ENCODE results near the gene OR2B2.
"Not testable (repeated sequence)": the region's sequence is repeated elsewhere in the genome, so short reads cannot be mapped to it uniquely, and the experiment has no call there.

OR2B2 gene

GRCh38 chr6:27911956-27912446, at the start of gene OR2B2:
Gene OR2B2 (minus strand): TSS chr6:27912396. CDS start chr6:27912319, 77 bp downstream.
- in situ Hi-C loops (cut with HindIII; ENCODE audit: low pct_unique_long_range_greater_than_20kb, low sequenced_read_pairs), result no loop called here
- no peak for TF ChIP-seq JUND (IDR thresholded peaks at IDR 0.05; ENCODE audit: low read depth)
- DNase-seq (ENCODE audit: low read depth in 1 of 2, low spot score in 1 of 2), result no peak

DNA sequence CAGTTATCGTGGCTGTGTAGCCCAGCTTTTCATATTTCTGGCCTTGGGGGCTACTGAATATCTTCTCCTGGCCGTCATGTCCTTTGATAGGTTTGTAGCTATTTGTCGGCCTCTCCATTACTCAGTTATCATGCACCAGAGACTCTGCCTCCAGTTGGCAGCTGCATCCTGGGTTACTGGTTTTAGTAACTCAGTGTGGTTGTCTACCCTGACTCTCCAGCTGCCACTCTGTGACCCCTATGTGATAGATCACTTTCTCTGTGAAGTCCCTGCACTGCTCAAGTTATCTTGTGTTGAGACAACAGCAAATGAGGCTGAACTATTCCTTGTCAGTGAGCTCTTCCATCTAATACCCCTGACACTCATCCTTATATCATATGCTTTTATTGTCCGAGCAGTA, 45.3 kb upstream of the OR2B2 start:
- TF ChIP-seq JUND (IDR thresholded peaks at IDR 0.05; ENCODE audit: low read depth), result no peak
- in situ Hi-C loops (cut with HindIII; ENCODE audit: low pct_unique_long_range_greater_than_20kb, low sequenced_read_pairs), result no loop called here
- DNase-seq (ENCODE audit: low read depth in 1 of 2, low spot score in 1 of 2), result no peak

GRCh38 chr6:27956941-27957340, 44.7 kb upstream of the OR2B2 start, which contains the start of gene OR2B6:
Gene OR2B6 (plus strand): TSS chr6:27957241. CDS start chr6:27957241, 0 bp downstream.
- TF ChIP-seq JUND (IDR thresholded peaks at IDR 0.05; ENCODE audit: low read depth), result no peak
- in situ Hi-C loops (cut with HindIII; ENCODE audit: low pct_unique_long_range_greater_than_20kb, low sequenced_read_pairs), result no loop called here
- DNase-seq (ENCODE audit: low read depth in 1 of 2, low spot score in 1 of 2), result no peak

DNA sequence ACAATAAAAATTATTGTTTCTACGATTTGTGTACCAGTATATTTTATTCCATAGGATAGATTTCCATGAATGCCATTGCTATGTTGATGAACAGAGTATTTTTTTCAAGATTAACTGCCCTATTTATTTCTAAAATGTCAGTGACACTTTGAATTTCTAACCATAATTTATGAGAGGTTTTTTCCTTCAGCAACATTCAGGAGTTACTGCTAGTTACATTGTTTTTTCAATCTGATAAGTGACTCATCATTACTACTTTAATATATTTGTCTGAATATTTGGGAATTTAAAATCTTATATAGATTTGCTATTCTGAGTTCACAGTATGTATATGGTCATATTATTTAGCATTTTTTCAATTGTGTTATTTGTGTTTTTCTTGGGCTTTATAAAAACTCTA, 38.8 kb upstream of the OR2B2 start:
- no peak for TF ChIP-seq JUND (IDR thresholded peaks at IDR 0.05; ENCODE audit: low read depth)
- no peak for DNase-seq (ENCODE audit: low read depth in 1 of 2, low spot score in 1 of 2)
- in situ Hi-C loops (cut with HindIII; ENCODE audit: low pct_unique_long_range_greater_than_20kb, low sequenced_read_pairs), result no loop called here

GRCh38 chr6:27948237-27948636, 36.0 kb upstream of the OR2B2 start:
- TF ChIP-seq JUND (IDR thresholded peaks at IDR 0.05; ENCODE audit: low read depth), result no peak
- DNase-seq (ENCODE audit: low read depth in 1 of 2, low spot score in 1 of 2), result no peak
- in situ Hi-C loops (cut with HindIII; ENCODE audit: low pct_unique_long_range_greater_than_20kb, low sequenced_read_pairs), result no loop called here

DNA sequence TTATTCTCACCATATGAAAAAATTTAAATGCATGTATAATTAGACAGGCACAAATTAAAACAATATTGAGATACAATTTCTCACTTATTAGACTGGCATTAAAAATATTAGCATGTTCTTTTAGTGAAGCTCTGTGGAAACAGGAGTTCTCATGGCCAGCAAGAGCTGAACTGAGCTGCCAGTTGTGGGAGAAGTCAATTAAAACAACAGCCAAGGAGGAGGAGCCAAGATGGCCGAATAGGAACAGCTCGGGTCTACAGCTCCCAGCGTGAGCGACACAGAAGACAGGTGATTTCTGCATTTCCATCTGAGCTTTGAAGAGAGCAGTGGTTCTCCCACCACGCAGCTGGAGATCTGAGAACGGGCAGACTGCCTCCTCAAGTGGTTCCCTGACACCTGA, 30.9 kb upstream of the OR2B2 start:
- in situ Hi-C loops (cut with HindIII; ENCODE audit: low pct_unique_long_range_greater_than_20kb, low sequenced_read_pairs); DNase-seq (ENCODE audit: low read depth in 1 of 2, low spot score in 1 of 2): not testable (repeated sequence)

DNA sequence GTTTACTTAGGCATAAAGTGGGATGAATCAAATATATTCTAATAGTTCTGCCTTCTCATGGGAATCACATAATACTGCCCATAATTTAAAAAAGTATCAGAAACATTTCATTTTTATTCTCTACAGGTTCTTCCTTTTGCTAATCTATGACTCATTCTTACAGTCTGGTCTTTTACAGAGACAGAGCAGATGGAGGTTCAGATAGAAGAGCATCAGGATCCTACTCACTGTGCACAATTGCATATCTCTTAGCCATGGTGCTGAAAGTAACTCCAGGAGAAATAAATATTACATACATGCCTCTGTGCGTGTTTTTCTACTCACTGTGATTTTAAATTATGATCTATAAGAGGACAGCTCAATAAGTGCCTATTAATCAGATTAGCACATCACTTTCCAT, 28.6 kb upstream of the OR2B2 start:
- in situ Hi-C loops (cut with HindIII; ENCODE audit: low pct_unique_long_range_greater_than_20kb, low sequenced_read_pairs), result no loop called here
- no peak for DNase-seq (ENCODE audit: low read depth in 1 of 2, low spot score in 1 of 2)
- TF ChIP-seq JUND (IDR thresholded peaks at IDR 0.05; ENCODE audit: low read depth), result no peak

GRCh38 chr6:27931209-27931608, 19.0 kb upstream of the OR2B2 start:
- no peak for TF ChIP-seq JUND (IDR thresholded peaks at IDR 0.05; ENCODE audit: low read depth)
- in situ Hi-C loops (cut with HindIII; ENCODE audit: low pct_unique_long_range_greater_than_20kb, low sequenced_read_pairs), result no loop called here
- no peak for DNase-seq (ENCODE audit: low read depth in 1 of 2, low spot score in 1 of 2)

- in situ Hi-C loops (cut with HindIII; ENCODE audit: low pct_unique_long_range_greater_than_20kb, low sequenced_read_pairs); DNase-seq (ENCODE audit: low read depth in 1 of 2, low spot score in 1 of 2): not testable (repeated sequence)
Observed at GRCh38 chr6:27929930-27930329, 17.7 kb upstream of the OR2B2 start.

DNA sequence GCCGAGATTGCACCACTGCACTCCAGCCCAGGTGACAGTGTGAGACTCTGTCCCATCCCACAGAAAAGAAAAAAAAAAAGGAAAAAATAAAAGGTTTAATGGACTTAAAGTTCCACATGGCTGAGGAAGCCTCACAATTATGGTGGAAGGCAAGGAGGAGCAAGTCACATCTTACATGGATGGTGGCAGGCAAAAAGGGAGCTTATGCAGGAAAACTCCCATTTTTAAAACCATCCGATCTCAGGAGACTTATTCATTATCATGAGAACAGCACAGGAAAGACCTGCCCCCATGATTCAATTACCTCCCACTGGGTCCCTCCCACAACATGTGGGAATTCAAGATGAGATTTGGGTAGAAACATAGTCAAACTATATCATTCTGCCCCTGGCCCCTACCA, 15.8 kb upstream of the OR2B2 start:
- in situ Hi-C loops (cut with HindIII; ENCODE audit: low pct_unique_long_range_greater_than_20kb, low sequenced_read_pairs); DNase-seq (ENCODE audit: low read depth in 1 of 2, low spot score in 1 of 2): not testable (repeated sequence)

- DNase-seq (ENCODE audit: low read depth in 1 of 2, low spot score in 1 of 2), result no peak
- in situ Hi-C loops (cut with HindIII; ENCODE audit: low pct_unique_long_range_greater_than_20kb, low sequenced_read_pairs), result no loop called here
- TF ChIP-seq JUND (IDR thresholded peaks at IDR 0.05; ENCODE audit: low read depth), result no peak
Observed at GRCh38 chr6:27924179-27924578, 12.0 kb upstream of the OR2B2 start.

GRCh38 chr6:27922949-27923348, 10.8 kb upstream of the OR2B2 start:
- TF ChIP-seq JUND (IDR thresholded peaks at IDR 0.05; ENCODE audit: low read depth), result no peak
- DNase-seq (ENCODE audit: low read depth in 1 of 2, low spot score in 1 of 2), result no peak
- in situ Hi-C loops (cut with HindIII; ENCODE audit: low pct_unique_long_range_greater_than_20kb, low sequenced_read_pairs), result no loop called here

DNA sequence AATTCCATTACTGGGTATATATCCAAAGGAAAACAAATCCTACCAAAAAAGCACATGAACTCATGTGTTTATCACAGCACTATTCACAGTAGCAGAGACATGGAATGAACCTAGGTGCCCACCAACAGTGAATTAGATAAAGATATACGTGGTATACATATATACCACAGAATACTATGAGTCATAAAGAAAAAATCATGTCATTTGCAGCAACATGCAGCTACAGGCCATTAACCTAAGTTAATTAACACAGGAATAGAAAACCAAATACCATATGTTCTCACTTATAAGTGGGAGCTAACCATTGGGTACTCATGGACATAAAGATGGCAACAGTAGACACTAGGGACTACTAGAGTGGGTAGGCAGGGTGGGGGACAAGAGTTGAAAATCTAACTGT, 4.2 kb downstream of the OR2B2 start:
- in situ Hi-C loops (cut with HindIII; ENCODE audit: low pct_unique_long_range_greater_than_20kb, low sequenced_read_pairs), result no loop called here
- no peak for TF ChIP-seq JUND (IDR thresholded peaks at IDR 0.05; ENCODE audit: low read depth)
- no peak for DNase-seq (ENCODE audit: low read depth in 1 of 2, low spot score in 1 of 2)

Measured in T47D (cell line).